ENCODE data around the gene NOP53. TPM values are rescaled to one million over a fixed set of nuclear protein-coding genes. Genes with fewer than 3 reads are reported as not detected.

The NOP53 gene
- total and polyA plus RNA-seq, 2 of the 8 experiments (the other 6 are each of a cell fraction or from before 2014, with no cell fraction given): 107 to 245 TPM

DNA sequence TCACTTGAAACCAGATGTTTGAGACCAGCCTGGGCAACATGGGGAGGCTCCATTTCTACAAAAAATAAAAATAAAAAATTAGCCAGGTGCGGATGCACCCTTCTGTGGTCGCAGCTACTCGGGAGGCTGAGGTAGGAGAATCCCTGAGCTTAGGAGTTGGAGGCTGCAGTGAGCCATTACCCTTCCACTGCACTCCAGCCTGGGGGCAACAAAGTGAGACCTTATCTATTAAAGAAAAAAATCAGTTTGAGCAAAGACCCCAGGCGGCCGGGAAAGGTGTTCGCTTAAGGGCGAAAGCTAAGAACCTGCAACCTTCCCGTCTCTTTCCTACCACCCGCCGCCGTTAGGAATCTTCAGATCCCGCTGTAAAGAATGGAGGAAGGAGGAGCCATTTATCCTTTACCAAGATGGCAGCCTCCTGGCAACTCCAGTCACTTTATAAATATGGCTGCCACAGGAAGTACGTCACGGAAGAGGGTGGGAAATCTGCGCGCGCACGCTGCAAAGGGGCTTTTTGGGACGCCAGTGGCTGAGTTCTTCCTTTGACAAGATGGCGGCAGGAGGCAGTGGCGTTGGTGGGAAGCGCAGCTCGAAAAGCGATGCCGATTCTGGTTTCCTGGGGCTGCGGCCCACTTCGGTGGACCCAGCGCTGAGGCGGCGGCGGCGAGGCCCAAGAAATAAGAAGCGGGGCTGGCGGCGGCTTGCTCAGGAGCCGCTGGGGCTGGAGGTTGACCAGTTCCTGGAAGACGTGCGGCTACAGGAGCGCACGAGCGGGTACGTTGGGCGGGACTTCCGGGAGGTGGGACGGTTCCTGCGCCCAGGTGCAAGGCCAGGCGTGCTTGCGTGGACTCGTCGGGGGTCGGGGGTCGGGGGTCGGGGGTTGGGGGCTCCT lies at the start of gene NOP53 (continued):
- TF ChIP-seq, protein P1, sequence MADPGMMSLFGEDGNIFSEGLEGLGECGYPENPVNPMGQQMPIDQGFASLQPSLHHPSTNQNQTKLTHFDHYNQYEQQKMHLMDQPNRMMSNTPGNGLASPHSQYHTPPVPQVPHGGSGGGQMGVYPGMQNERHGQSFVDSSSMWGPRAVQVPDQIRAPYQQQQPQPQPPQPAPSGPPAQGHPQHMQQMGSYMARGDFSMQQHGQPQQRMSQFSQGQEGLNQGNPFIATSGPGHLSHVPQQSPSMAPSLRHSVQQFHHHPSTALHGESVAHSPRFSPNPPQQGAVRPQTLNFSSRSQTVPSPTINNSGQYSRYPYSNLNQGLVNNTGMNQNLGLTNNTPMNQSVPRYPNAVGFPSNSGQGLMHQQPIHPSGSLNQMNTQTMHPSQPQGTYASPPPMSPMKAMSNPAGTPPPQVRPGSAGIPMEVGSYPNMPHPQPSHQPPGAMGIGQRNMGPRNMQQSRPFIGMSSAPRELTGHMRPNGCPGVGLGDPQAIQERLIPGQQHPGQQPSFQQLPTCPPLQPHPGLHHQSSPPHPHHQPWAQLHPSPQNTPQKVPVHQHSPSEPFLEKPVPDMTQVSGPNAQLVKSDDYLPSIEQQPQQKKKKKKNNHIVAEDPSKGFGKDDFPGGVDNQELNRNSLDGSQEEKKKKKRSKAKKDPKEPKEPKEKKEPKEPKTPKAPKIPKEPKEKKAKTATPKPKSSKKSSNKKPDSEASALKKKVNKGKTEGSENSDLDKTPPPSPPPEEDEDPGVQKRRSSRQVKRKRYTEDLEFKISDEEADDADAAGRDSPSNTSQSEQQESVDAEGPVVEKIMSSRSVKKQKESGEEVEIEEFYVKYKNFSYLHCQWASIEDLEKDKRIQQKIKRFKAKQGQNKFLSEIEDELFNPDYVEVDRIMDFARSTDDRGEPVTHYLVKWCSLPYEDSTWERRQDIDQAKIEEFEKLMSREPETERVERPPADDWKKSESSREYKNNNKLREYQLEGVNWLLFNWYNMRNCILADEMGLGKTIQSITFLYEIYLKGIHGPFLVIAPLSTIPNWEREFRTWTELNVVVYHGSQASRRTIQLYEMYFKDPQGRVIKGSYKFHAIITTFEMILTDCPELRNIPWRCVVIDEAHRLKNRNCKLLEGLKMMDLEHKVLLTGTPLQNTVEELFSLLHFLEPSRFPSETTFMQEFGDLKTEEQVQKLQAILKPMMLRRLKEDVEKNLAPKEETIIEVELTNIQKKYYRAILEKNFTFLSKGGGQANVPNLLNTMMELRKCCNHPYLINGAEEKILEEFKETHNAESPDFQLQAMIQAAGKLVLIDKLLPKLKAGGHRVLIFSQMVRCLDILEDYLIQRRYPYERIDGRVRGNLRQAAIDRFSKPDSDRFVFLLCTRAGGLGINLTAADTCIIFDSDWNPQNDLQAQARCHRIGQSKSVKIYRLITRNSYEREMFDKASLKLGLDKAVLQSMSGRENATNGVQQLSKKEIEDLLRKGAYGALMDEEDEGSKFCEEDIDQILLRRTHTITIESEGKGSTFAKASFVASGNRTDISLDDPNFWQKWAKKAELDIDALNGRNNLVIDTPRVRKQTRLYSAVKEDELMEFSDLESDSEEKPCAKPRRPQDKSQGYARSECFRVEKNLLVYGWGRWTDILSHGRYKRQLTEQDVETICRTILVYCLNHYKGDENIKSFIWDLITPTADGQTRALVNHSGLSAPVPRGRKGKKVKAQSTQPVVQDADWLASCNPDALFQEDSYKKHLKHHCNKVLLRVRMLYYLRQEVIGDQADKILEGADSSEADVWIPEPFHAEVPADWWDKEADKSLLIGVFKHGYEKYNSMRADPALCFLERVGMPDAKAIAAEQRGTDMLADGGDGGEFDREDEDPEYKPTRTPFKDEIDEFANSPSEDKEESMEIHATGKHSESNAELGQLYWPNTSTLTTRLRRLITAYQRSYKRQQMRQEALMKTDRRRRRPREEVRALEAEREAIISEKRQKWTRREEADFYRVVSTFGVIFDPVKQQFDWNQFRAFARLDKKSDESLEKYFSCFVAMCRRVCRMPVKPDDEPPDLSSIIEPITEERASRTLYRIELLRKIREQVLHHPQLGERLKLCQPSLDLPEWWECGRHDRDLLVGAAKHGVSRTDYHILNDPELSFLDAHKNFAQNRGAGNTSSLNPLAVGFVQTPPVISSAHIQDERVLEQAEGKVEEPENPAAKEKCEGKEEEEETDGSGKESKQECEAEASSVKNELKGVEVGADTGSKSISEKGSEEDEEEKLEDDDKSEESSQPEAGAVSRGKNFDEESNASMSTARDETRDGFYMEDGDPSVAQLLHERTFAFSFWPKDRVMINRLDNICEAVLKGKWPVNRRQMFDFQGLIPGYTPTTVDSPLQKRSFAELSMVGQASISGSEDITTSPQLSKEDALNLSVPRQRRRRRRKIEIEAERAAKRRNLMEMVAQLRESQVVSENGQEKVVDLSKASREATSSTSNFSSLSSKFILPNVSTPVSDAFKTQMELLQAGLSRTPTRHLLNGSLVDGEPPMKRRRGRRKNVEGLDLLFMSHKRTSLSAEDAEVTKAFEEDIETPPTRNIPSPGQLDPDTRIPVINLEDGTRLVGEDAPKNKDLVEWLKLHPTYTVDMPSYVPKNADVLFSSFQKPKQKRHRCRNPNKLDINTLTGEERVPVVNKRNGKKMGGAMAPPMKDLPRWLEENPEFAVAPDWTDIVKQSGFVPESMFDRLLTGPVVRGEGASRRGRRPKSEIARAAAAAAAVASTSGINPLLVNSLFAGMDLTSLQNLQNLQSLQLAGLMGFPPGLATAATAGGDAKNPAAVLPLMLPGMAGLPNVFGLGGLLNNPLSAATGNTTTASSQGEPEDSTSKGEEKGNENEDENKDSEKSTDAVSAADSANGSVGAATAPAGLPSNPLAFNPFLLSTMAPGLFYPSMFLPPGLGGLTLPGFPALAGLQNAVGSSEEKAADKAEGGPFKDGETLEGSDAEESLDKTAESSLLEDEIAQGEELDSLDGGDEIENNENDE (IDR thresholded peaks at IDR 0.05; ENCODE audit: insufficient replicate concordance, low read length): no peak
- TF ChIP-seq, protein P2, sequence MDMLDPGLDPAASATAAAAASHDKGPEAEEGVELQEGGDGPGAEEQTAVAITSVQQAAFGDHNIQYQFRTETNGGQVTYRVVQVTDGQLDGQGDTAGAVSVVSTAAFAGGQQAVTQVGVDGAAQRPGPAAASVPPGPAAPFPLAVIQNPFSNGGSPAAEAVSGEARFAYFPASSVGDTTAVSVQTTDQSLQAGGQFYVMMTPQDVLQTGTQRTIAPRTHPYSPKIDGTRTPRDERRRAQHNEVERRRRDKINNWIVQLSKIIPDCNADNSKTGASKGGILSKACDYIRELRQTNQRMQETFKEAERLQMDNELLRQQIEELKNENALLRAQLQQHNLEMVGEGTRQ (IDR thresholded peaks at IDR 0.05; ENCODE audit: low read length): no peak
- TF ChIP-seq RBBP5 (IDR thresholded peaks at IDR 0.05; ENCODE audit: borderline replicate concordance, low read depth, low read length): 0 out of 2 replicates have a peak, but pooled peaks have one; percentile 54
- TF ChIP-seq JUN (IDR thresholded peaks at IDR 0.05; ENCODE audit: low read depth, low read length): no peak
- TF ChIP-seq CHD2 (IDR thresholded peaks at IDR 0.05; ENCODE audit: low read length): peak; percentile 54; the same call in 1 of the 2 replicates
- TF ChIP-seq RNF2 (IDR thresholded peaks at IDR 0.05; ENCODE audit: borderline replicate concordance, low read depth, low read length, missing control alignments, poor library complexity, severe bottlenecking): no peak
- TF ChIP-seq YY1 (IDR thresholded peaks at IDR 0.05; ENCODE audit: low read depth, low read length): peak; percentile 100
- no peak for TF ChIP-seq CEBPB (IDR thresholded peaks at IDR 0.05; ENCODE audit: low read depth, low read length)
